Measurements from ENCODE around the gene CD80.

Gene CD80

DNA sequence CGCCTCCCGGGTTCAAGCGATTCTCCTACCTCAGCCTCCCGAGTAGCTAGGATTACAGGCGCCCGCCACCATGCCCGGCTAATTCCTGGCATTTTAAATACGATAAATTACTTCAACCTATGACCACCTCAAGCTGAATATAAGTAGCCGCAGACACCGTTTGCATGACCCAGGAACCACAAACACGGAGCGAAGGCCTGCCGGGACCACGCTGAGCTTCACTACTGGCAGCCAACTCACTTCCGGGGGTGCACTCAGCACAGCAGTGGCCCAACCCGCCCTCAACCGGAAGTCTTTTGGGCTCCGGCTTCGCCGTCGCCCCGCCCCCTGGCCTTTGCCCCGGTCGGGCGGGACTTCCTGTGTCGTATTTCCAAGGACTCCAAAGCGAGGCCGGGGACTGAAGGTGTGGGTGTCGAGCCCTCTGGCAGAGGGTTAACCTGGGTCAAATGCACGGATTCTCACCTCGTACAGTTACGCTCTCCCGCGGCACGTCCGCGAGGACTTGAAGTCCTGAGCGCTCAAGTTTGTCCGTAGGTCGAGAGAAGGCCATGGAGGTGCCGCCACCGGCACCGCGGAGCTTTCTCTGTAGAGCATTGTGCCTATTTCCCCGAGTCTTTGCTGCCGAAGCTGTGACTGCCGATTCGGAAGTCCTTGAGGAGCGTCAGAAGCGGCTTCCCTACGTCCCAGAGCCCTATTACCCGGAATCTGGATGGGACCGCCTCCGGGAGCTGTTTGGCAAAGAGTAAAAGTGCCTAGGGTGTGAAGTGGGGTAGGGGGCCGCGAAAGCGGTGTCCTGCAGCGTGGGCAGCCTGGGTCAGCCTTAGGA, 61.0 kb downstream of the CD80 start, which contains the start of gene TIMMDC1:
TSS of gene TIMMDC1 (plus strand) at position 362 of the 826 bp plus-strand sequence. CDS start at position 549, 187 bp downstream.
- Mint-ChIP-seq H3K4me3 (peak within 1 kb of the TSS; percentile 97), H3K27me3 (no peaks in the 10 kb centered on the region), H3K36me3 (ENCODE audit: insufficient read depth) (peaks cover 10% of the 10 kb centered on the region), H3K9me3 (no peaks in the 10 kb centered on the region), H3K27ac (ENCODE audit: low read depth) (peak within 1 kb of the TSS; percentile 99), H3K4me1 (peaks cover 27% of the 10 kb centered on the region)
- peak; percentile 99 for ATAC-seq (replicated peaks; ENCODE audit: extremely low read depth, poor library complexity, severe bottlenecking)
- DNase-seq (ENCODE audit: low spot score in 2 of 2), result peak; percentile 95

- DNase-seq (ENCODE audit: low spot score in 2 of 2), result no peak
- no peaks in the 10 kb centered on the region for H3K9me3 Mint-ChIP-seq
- peak overlapping the region; percentile 97 for H3K4me3 Mint-ChIP-seq
- no peak for ATAC-seq (replicated peaks; ENCODE audit: extremely low read depth, poor library complexity, severe bottlenecking)
- H3K27me3 Mint-ChIP-seq, result no peaks in the 10 kb centered on the region
- peaks cover 27% of the 10 kb centered on the region for H3K4me1 Mint-ChIP-seq
- peak overlapping the region; percentile 99 for H3K27ac Mint-ChIP-seq (ENCODE audit: low read depth)
- peaks cover 7% of the 10 kb centered on the region for H3K36me3 Mint-ChIP-seq (ENCODE audit: insufficient read depth)
Measured at GRCh38 chr3:119497820-119498185, 61.6 kb downstream of the CD80 start.

GRCh38 chr3:119494597-119494996, 64.8 kb downstream of the CD80 start:
- Mint-ChIP-seq H3K27me3 (no peaks in the 10 kb centered on the region), H3K36me3 (ENCODE audit: insufficient read depth) (peaks cover 11% of the 10 kb centered on the region), H3K27ac (ENCODE audit: low read depth) (no peak overlapping the region), H3K9me3 (no peaks in the 10 kb centered on the region), H3K4me1 (peaks cover 8% of the 10 kb centered on the region), H3K4me3 (no peak overlapping the region)
- ATAC-seq (replicated peaks; ENCODE audit: extremely low read depth, poor library complexity, severe bottlenecking), result no peak
- no peak for DNase-seq (ENCODE audit: low spot score in 2 of 2)

- ATAC-seq (replicated peaks; ENCODE audit: extremely low read depth, poor library complexity, severe bottlenecking), result no peak
- no peaks in the 10 kb centered on the region for H3K27me3 Mint-ChIP-seq
- no peak overlapping the region for H3K4me3 Mint-ChIP-seq
- no peak overlapping the region for H3K27ac Mint-ChIP-seq (ENCODE audit: low read depth)
- no peaks in the 10 kb centered on the region for H3K9me3 Mint-ChIP-seq
- peaks cover 4% of the 10 kb centered on the region for H3K36me3 Mint-ChIP-seq (ENCODE audit: insufficient read depth)
- H3K4me1 Mint-ChIP-seq, result no peaks in the 10 kb centered on the region
- DNase-seq (ENCODE audit: low spot score in 2 of 2), result no peak
Measured at GRCh38 chr3:119492810-119493209, 66.6 kb downstream of the CD80 start.

GRCh38 chr3:119492128-119492527, 67.3 kb downstream of the CD80 start:
- no peaks in the 10 kb centered on the region for H3K4me1 Mint-ChIP-seq
- ATAC-seq (replicated peaks; ENCODE audit: extremely low read depth, poor library complexity, severe bottlenecking) (no peak), DNase-seq (ENCODE audit: low spot score in 2 of 2) (no peak)
- no peaks in the 10 kb centered on the region for H3K9me3 Mint-ChIP-seq
- no peaks in the 10 kb centered on the region for H3K27me3 Mint-ChIP-seq
- H3K36me3 Mint-ChIP-seq (ENCODE audit: insufficient read depth), result peaks cover 6% of the 10 kb centered on the region
- H3K4me3 Mint-ChIP-seq, result no peak overlapping the region
- no peak overlapping the region for H3K27ac Mint-ChIP-seq (ENCODE audit: low read depth)

- H3K9me3 Mint-ChIP-seq, result no peaks in the 10 kb centered on the region
- H3K4me1 Mint-ChIP-seq, result no peaks in the 10 kb centered on the region
- peaks cover 21% of the 10 kb centered on the region for H3K36me3 Mint-ChIP-seq (ENCODE audit: insufficient read depth)
- no peak for ATAC-seq (replicated peaks; ENCODE audit: extremely low read depth, poor library complexity, severe bottlenecking)
- no peak for DNase-seq (ENCODE audit: low spot score in 2 of 2)
- H3K27me3 Mint-ChIP-seq, result no peaks in the 10 kb centered on the region
- H3K27ac Mint-ChIP-seq (ENCODE audit: low read depth), result no peak overlapping the region
- H3K4me3 Mint-ChIP-seq, result no peak overlapping the region
Measured at GRCh38 chr3:119490153-119490552, 69.3 kb downstream of the CD80 start.

- no peak overlapping the region for H3K27ac Mint-ChIP-seq (ENCODE audit: low read depth)
- H3K27me3 Mint-ChIP-seq, result no peaks in the 10 kb centered on the region
- H3K9me3 Mint-ChIP-seq, result no peaks in the 10 kb centered on the region
- ATAC-seq (replicated peaks; ENCODE audit: extremely low read depth, poor library complexity, severe bottlenecking), result no peak
- DNase-seq (ENCODE audit: low spot score in 2 of 2), result no peak
- no peaks in the 10 kb centered on the region for H3K4me1 Mint-ChIP-seq
- no peak overlapping the region for H3K4me3 Mint-ChIP-seq
- peaks cover 31% of the 10 kb centered on the region for H3K36me3 Mint-ChIP-seq (ENCODE audit: insufficient read depth)
Measured at GRCh38 chr3:119485563-119485962, 73.9 kb downstream of the CD80 start.

GRCh38 chr3:119483101-119483500, 76.3 kb downstream of the CD80 start:
- Mint-ChIP-seq H3K9me3 (no peaks in the 10 kb centered on the region), H3K4me3 (no peak overlapping the region), H3K27ac (ENCODE audit: low read depth) (no peak overlapping the region), H3K4me1 (no peaks in the 10 kb centered on the region), H3K27me3 (no peaks in the 10 kb centered on the region), H3K36me3 (ENCODE audit: insufficient read depth) (peaks cover 34% of the 10 kb centered on the region)
- DNase-seq (ENCODE audit: low spot score in 2 of 2), result no peak
- no peak for ATAC-seq (replicated peaks; ENCODE audit: extremely low read depth, poor library complexity, severe bottlenecking)

DNA sequence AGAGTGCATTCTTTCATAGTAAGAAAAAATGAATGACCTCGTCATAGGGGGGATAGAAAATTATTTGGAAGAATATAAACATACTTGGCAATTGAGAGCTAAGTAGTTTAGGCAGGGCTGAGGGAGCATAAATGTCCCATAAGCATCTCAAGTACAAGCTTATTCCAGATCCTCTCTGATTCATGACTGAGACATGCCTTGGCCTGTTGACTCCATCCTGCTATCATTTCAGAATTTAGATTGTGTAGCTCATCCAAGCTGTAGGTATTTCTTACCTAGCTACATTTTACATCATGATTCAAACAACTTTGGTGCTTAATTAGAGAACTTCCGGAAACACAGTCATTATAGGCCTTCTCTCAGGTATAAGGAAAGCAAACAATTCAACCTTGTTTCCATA, 78.3 kb downstream of the CD80 start:
- DNase-seq (ENCODE audit: low spot score in 2 of 2) (no peak), ATAC-seq (replicated peaks; ENCODE audit: extremely low read depth, poor library complexity, severe bottlenecking) (no peak)
- Mint-ChIP-seq H3K9me3 (no peaks in the 10 kb centered on the region), H3K27me3 (no peaks in the 10 kb centered on the region), H3K36me3 (ENCODE audit: insufficient read depth) (peaks cover 33% of the 10 kb centered on the region), H3K4me3 (no peak overlapping the region), H3K4me1 (no peaks in the 10 kb centered on the region), H3K27ac (ENCODE audit: low read depth) (no peak overlapping the region)

Data from central memory CD8-positive, alpha-beta T cell (primary cell).